Suprapubic skin (tissue), 4 donors: ENCODE results near the gene POLG. TPM values are rescaled to one million over a fixed set of nuclear protein-coding genes. Genes with fewer than 3 reads are reported as not detected.

Experiments used
- DNase-seq, 2 donors: peaks; one replicate each; pipeline ENCODE4 v3.0.0-alpha.2; 2019; ENCODE audit warnings: low spot score in 2 of 2
- H3K27ac ChIP-seq: fragments of 200-600 bp; sonication (generic); one replicate; pipeline ENCODE4 v1.5.1; 2019
- H3K27me3 ChIP-seq: fragments of 200-600 bp; sonication (generic); one replicate; pipeline ENCODE4 v1.5.1; 2019
- H3K36me3 ChIP-seq: fragments of 200-600 bp; sonication (generic); one replicate; pipeline ENCODE4 v1.5.1; 2019
- H3K4me1 ChIP-seq: fragments of 200-600 bp; sonication (generic); one replicate; pipeline ENCODE4 v1.5.1; 2019
- H3K4me3 ChIP-seq: fragments of 200-600 bp; sonication (generic); one replicate; pipeline ENCODE4 v1.5.1; 2019; ENCODE audit warnings: mild to moderate bottlenecking
- H3K9me3 ChIP-seq: fragments of 200-600 bp; sonication (generic); one replicate; pipeline ENCODE4 v1.5.1; 2019
- CTCF ChIP-seq, 2 donors: fragments of 200-600 bp in 1 of 2; fragments of 450-650 bp in 1 of 2; sonication (generic) in 1 of 2; IDR thresholded peaks; one replicate each; pipeline ENCODE4 v1.5.1; 2016 to 2019; ENCODE audit warnings: antibody characterized with exemption in 2 of 2, mild to moderate bottlenecking in 1 of 2, moderate library complexity in 1 of 2
- EP300 ChIP-seq: sonication (generic); formaldehyde crosslinking; IDR thresholded peaks from one replicate; pipeline ENCODE4 v1.6.1; 2017; ENCODE audit warnings: antibody characterized with exemption
- POLR2A ChIP-seq, 2 donors: fragments of 450-650 bp; IDR thresholded peaks; one replicate each; pipeline ENCODE4 v1.6.1; 2017; ENCODE audit warnings: antibody characterized with exemption in 2 of 2, mild to moderate bottlenecking in 2 of 2, moderate library complexity in 2 of 2
- POLR2AphosphoS5 ChIP-seq, 3 donors: sonication (generic); formaldehyde crosslinking; IDR thresholded peaks; one replicate each; pipeline ENCODE4 v1.6.1; 2017; ENCODE audit warnings: antibody characterized with exemption in 3 of 3
- WGBS: methylation state at CpG from one replicate; pipeline ENCODE4 v1.1.5; 2018; 5-methylcytosine and 5-hydroxymethylcytosine counted together
- total RNA-seq, 4 donors: library from RNA; depleted of rRNA; stranded (reverse); fragments of >200 nt; gene quantifications; one replicate each; pipeline ENCODE4 v1.1.0, GENCODE V29; 2016

The POLG gene
- total RNA-seq, 4 donors from 2014 or later, result 78.7 to 131 (median 94.6) TPM

GRCh38 chr15:89371228-89372044 is 36.8 kb upstream of the POLG start:
- Histone ChIP-seq H3K36me3 (no peaks in the 10 kb centered on the region), H3K27me3 (peaks cover 98% of the 10 kb centered on the region), H3K27ac (no peak overlapping the region), H3K9me3 (no peaks in the 10 kb centered on the region), H3K4me1 (peaks cover 31% of the 10 kb centered on the region), H3K4me3 (peak overlapping the region; percentile 44)
- 9% methylated on average over 9 of the region's 87 CpGs for WGBS
- TF ChIP-seq EP300, result no peak
- TF ChIP-seq CTCF (IDR thresholded peaks at IDR 0.05), result no peak
- DNase-seq, result no peak

GRCh38 chr15:89370978-89371227 is 36.3 kb upstream of the POLG start:
- no peak for DNase-seq
- no peak for TF ChIP-seq POLR2AphosphoS5 (IDR thresholded peaks at IDR 0.05)
- TF ChIP-seq POLR2A (IDR thresholded peaks at IDR 0.05), result no peak
- TF ChIP-seq EP300, result no peak
- TF ChIP-seq CTCF (IDR thresholded peaks at IDR 0.05), result no peak
- no peaks in the 10 kb centered on the region for H3K36me3 ChIP-seq
- H3K9me3 ChIP-seq, result no peaks in the 10 kb centered on the region
- peaks cover 100% of the 10 kb centered on the region for H3K27me3 ChIP-seq
- peak overlapping the region; percentile 44 for H3K4me3 ChIP-seq
- 4% methylated on average over 7 of the region's 11 CpGs for WGBS
- peaks cover 31% of the 10 kb centered on the region for H3K4me1 ChIP-seq
- H3K27ac ChIP-seq, result no peak overlapping the region

- H3K36me3 ChIP-seq, result no peaks in the 10 kb centered on the region
- H3K27me3 ChIP-seq, result peaks cover 100% of the 10 kb centered on the region
- H3K27ac ChIP-seq, result no peak overlapping the region
- WGBS, result 7% methylated on average over 33 of the region's 33 CpGs
- no peak for DNase-seq
- H3K4me3 ChIP-seq, result no peak overlapping the region
- H3K9me3 ChIP-seq, result no peaks in the 10 kb centered on the region
- H3K4me1 ChIP-seq, result peaks cover 31% of the 10 kb centered on the region
- no peak for TF ChIP-seq POLR2A (IDR thresholded peaks at IDR 0.05)
- no peak for TF ChIP-seq CTCF (IDR thresholded peaks at IDR 0.05)
- no peak for TF ChIP-seq EP300
- TF ChIP-seq POLR2AphosphoS5 (IDR thresholded peaks at IDR 0.05), result no peak
Observed at GRCh38 chr15:89370120-89370977, 35.7 kb upstream of the POLG start.

- peaks cover 100% of the 10 kb centered on the region for H3K27me3 ChIP-seq
- peaks cover 31% of the 10 kb centered on the region for H3K4me1 ChIP-seq
- TF ChIP-seq POLR2A (IDR thresholded peaks at IDR 0.05), result no peak
- TF ChIP-seq POLR2AphosphoS5 (IDR thresholded peaks at IDR 0.05), result no peak
- no peak for TF ChIP-seq CTCF (IDR thresholded peaks at IDR 0.05)
- TF ChIP-seq EP300, result no peak
- WGBS, result 25% methylated on average over 3 of the region's 3 CpGs
- no peak for DNase-seq
- H3K36me3 ChIP-seq, result no peaks in the 10 kb centered on the region
- H3K4me3 ChIP-seq, result no peak overlapping the region
- H3K27ac ChIP-seq, result no peak overlapping the region
- no peaks in the 10 kb centered on the region for H3K9me3 ChIP-seq
Observed at GRCh38 chr15:89369341-89369947, 34.8 kb upstream of the POLG start.
